ENCODE measurements around the gene PTPRD.
"Not testable (repeated sequence)": the region's sequence is repeated elsewhere in the genome, so short reads cannot be mapped to it uniquely, and the experiment has no call there.

PTPRD gene

DNA sequence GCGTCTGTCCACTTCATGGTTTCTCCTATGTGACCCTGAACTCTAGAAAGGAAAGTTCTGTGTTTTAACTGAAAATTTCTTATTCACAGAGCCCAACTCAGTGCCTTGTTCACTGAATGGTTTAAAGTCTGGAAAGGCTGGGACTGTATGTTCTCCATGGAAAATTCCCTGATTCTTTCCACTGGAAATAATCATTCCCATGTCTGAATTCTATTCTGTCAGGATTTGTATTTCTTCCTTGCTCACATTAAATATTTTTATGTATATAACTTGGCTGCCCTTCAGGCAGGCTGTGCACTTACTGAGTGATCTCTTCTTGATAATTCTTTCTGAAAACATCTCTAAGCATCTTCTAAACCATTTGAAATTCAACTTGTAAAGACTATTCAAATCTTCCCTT, 1686.3 kb downstream of the PTPRD start:
- DNase-seq (ENCODE audit: low read depth), result no peak
- H3K4me3 ChIP-seq (ENCODE audit: low read depth, low read length), result no peak overlapping the region
- no peak for TF ChIP-seq CTCF (conservative IDR thresholded peaks at IDR 0.05; ENCODE audit: low read depth, low read length)

DNA sequence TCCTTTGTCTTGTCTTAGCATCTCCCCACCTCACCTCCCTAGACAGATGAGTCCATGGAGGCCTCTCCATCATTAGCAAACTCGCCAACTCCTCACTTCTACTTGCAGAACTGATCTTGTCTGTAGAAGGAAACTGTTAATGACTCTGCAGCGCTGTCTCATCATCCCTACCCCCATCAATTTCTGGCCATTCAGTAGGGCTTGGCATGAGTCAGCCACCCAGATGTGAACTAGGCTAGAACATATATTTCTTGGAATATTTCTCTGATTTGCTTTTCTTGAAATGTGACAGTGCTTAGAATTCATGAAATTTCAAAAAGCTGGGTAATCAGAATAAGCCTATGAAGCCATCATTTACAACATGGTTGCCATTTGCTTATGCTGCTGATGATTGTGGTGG, 1688.2 kb downstream of the PTPRD start:
- H3K4me3 ChIP-seq (ENCODE audit: low read depth, low read length), result no peak overlapping the region
- TF ChIP-seq CTCF (conservative IDR thresholded peaks at IDR 0.05; ENCODE audit: low read depth, low read length), result no peak
- DNase-seq (ENCODE audit: low read depth), result no peak

- not testable (repeated sequence) for DNase-seq (ENCODE audit: low read depth)
Observed at GRCh38 chr9:8920478-8921183, 1692.2 kb downstream of the PTPRD start.

GRCh38 chr9:8917956-8918739, 1694.7 kb downstream of the PTPRD start:
- TF ChIP-seq CTCF (conservative IDR thresholded peaks at IDR 0.05; ENCODE audit: low read depth, low read length), result no peak
- DNase-seq (ENCODE audit: low read depth), result no peak
- no peak overlapping the region for H3K4me3 ChIP-seq (ENCODE audit: low read depth, low read length)

More at GRCh38 chr9:8920478-8921183, 1692.2 kb downstream of the PTPRD start:
- not testable (repeated sequence) for H3K4me3 ChIP-seq (ENCODE audit: low read depth, low read length)

DNA sequence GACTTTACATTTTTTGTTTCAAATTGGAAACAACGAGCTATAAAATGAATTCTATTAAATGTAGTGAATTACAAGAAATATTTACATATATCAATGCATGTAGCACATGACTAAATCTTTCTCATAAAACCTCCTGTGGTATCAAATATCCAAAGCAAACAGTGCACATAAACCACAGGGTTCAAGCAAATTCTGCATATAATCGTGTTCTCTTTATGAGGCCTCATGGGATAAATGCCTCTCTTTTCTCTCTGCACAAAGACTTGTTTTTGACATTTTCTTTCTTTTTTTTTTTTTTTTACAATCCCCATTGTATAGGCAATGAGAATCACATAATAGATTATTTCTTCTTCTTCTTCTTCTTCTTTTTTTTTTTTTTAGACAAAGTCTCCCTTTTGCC, 1696.0 kb downstream of the PTPRD start:
- DNase-seq (ENCODE audit: low read depth), result no peak
- H3K4me3 ChIP-seq (ENCODE audit: low read depth, low read length), result no peak overlapping the region
- TF ChIP-seq CTCF (conservative IDR thresholded peaks at IDR 0.05; ENCODE audit: low read depth, low read length), result no peak

- no peak for DNase-seq (ENCODE audit: low read depth)
- H3K4me3 ChIP-seq (ENCODE audit: low read depth, low read length), result no peak overlapping the region
- TF ChIP-seq CTCF (conservative IDR thresholded peaks at IDR 0.05; ENCODE audit: low read depth, low read length), result no peak
Observed at GRCh38 chr9:8907868-8908267, 1704.9 kb downstream of the PTPRD start.

DNA sequence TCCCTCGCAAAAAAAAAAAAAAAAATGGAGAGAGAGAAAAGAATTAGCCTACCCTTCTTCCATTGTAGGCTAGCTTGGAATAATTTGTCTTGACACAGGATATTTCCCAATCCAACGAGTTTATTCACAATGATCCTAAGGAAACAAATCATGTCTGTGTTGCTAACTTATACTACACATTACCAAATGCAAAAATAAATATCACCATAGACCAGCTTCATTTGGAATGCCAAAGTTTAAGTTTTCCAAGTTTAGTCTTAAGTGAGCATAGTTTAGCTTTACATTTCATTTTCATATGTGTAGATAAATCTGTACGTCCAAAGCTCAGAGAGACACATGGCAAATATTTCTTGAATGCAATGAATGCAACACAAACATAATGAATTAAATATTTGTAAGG, 1707.1 kb downstream of the PTPRD start:
- no peak overlapping the region for H3K4me3 ChIP-seq (ENCODE audit: low read depth, low read length)
- TF ChIP-seq CTCF (conservative IDR thresholded peaks at IDR 0.05; ENCODE audit: low read depth, low read length), result no peak
- DNase-seq (ENCODE audit: low read depth), result no peak

Data from choroid plexus epithelial cell (primary cell).